Gastroesophageal sphincter (tissue), 4 donors: ENCODE data around the gene TECPR2. TPM values are rescaled to one million over a fixed set of nuclear protein-coding genes. Genes with fewer than 3 reads are reported as not detected.

Experiments used
- ATAC-seq: fragments of 150-250 bp; one replicate; pipeline ENCODE4 v1.9.1; 2016; ENCODE audit warnings: mild to moderate bottlenecking, moderate library complexity
- H3K27ac ChIP-seq, 4 donors: fragments of 200-600 bp; sonication (generic) in 3 of 4; 1 replicate in 3 of 4; 2 replicates in 1 of 4; pipeline ENCODE4 v1.5.1; 2016 to 2019
- H3K27me3 ChIP-seq: fragments of 200-600 bp; sonication (generic); one replicate; pipeline ENCODE4 v1.5.1; 2019
- H3K36me3 ChIP-seq, 2 donors: fragments of 200-600 bp; sonication (generic); one replicate each; pipeline ENCODE4 v1.5.1; 2019; ENCODE audit warnings: control low read depth in 1 of 2
- H3K4me1 ChIP-seq, 3 donors: fragments of 200-600 bp; sonication (generic); 1 replicate in 2 of 3; 2 replicates in 1 of 3; pipeline ENCODE4 v1.5.1; 2016 to 2019; ENCODE audit warnings: control low read depth in 2 of 3
- H3K4me3 ChIP-seq, 2 donors: fragments of 200-600 bp; sonication (generic); one replicate each; pipeline ENCODE4 v1.5.1; 2019; ENCODE audit warnings: mild to moderate bottlenecking in 1 of 2, moderate library complexity in 1 of 2
- H3K9me3 ChIP-seq, 3 donors: fragments of 200-600 bp; sonication (generic); one replicate each; pipeline ENCODE4 v1.5.1; 2017 to 2019; ENCODE audit warnings: control low read depth in 2 of 3
- EP300 ChIP-seq: sonication (generic); formaldehyde crosslinking; IDR thresholded peaks from one replicate; pipeline ENCODE4 v1.6.1; 2017; ENCODE audit warnings: antibody characterized with exemption, mild to moderate bottlenecking
- POLR2A ChIP-seq, 2 donors: fragments of 450-650 bp; IDR thresholded peaks; one replicate each; pipeline ENCODE4 v1.6.1; 2017; ENCODE audit warnings: antibody characterized with exemption in 2 of 2, mild to moderate bottlenecking in 2 of 2, moderate library complexity in 1 of 2
- POLR2AphosphoS5 ChIP-seq: sonication (generic); formaldehyde crosslinking; IDR thresholded peaks from one replicate; pipeline ENCODE4 v1.6.1; 2017; ENCODE audit warnings: antibody characterized with exemption
- WGBS, 2 donors: methylation state at CpG; one replicate each; pipeline ENCODE4 v1.1.5; 2018; ENCODE audit warnings: low coverage in 1 of 2; 5-methylcytosine and 5-hydroxymethylcytosine counted together
- total RNA-seq, 4 donors: library from RNA; depleted of rRNA; stranded (reverse); fragments of >200 nt; gene quantifications; one replicate each; pipeline ENCODE4 v1.1.0, GENCODE V29; 2016
- TF ChIP-seq, protein P1 (sequence below), 4 experiments: fragments of 200-600 bp in 2 of 4; fragments of 450-650 bp in 2 of 4; sonication (generic) in 1 of 4; IDR thresholded peaks; one replicate each; pipeline ENCODE4 v1.5.1; 2017 to 2019; ENCODE audit warnings: antibody characterized with exemption in 4 of 4, mild to moderate bottlenecking in 2 of 4, moderate library complexity in 2 of 4

The TECPR2 gene
- total RNA-seq, 4 donors from 2014 or later, result 26.0 to 57.2 (median 30.5) TPM

GRCh38 chr14:102509746-102510615 is 147.2 kb downstream of the TECPR2 start, which contains the start of gene ANKRD9:
Gene ANKRD9 (minus strand): TSS chr14:102509776. CDS start chr14:102507889, 1,887 bp downstream.
- TF ChIP-seq POLR2AphosphoS5 (no peak), EP300 (no peak), POLR2A (IDR thresholded peaks at IDR 0.05) (peak in 1 of 2 donors; percentile 38)
- TF ChIP-seq, protein P1, sequence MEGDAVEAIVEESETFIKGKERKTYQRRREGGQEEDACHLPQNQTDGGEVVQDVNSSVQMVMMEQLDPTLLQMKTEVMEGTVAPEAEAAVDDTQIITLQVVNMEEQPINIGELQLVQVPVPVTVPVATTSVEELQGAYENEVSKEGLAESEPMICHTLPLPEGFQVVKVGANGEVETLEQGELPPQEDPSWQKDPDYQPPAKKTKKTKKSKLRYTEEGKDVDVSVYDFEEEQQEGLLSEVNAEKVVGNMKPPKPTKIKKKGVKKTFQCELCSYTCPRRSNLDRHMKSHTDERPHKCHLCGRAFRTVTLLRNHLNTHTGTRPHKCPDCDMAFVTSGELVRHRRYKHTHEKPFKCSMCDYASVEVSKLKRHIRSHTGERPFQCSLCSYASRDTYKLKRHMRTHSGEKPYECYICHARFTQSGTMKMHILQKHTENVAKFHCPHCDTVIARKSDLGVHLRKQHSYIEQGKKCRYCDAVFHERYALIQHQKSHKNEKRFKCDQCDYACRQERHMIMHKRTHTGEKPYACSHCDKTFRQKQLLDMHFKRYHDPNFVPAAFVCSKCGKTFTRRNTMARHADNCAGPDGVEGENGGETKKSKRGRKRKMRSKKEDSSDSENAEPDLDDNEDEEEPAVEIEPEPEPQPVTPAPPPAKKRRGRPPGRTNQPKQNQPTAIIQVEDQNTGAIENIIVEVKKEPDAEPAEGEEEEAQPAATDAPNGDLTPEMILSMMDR (IDR thresholded peaks at IDR 0.05), result peak in 1 of 4 experiments; percentile 38
- 4 to 29% methylated on average over 4 to 11 of the region's 91 CpGs for WGBS, 2 donors
- Histone ChIP-seq H3K27me3 (no peaks in the 10 kb centered on the region), H3K36me3 (peaks cover 0 to 18% of the 10 kb centered on the region in 2 donors), H3K4me3 (peak within 1 kb of the TSS; percentile 46 to 64), H3K27ac (peak within 1 kb of the TSS; percentile 79 to 93 (median 91)), H3K4me1 (peaks cover 0 to 26% (median 6%) of the 10 kb centered on the region in 3 donors), H3K9me3 (no peaks in the 10 kb centered on the region)
- peak; percentile 94 for ATAC-seq

DNA sequence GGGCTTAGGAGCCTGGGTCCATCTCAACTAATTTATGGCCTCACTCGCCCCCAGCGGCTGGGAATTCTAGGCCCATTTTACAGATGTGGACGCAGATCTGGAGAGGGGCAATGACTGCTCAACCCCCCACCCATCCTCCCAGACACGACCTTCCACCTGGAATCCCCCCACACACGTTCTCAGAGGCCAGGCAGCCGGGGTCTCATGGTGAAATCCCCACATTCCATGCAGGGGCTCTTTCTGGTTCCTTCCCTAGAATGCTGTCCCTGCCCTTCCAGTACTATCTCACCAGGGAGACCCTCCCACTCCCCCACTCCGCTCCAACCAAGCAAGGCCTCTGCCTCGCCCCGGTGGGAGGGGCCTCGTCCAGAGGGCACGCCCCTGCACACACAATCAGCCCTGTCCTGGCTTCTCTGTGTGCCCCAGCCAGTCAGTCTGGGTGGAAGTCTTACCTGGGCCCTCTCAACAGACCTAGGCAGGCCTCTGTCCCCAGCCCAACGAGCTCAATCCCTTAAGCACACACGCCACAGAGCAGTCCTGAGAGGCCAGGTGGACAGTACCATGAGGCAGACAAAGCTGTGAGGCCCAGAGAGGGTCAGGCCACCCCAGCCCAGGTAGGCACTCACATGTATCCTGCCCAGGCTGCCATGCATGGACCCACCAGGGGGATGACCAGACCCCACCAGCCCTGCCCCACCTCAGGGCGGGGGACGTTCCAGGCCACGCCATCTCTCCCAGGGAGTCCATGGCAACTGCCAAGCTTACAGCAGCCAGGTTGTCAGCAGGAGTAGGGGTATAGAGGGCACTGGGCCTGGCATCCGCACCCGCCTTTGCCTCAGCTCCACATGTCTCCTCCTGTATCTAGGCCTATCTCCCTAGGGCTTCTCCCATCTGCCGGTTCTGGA is 148.1 kb downstream of the TECPR2 start:
- TF ChIP-seq POLR2AphosphoS5, result no peak
- TF ChIP-seq, protein P1 (IDR thresholded peaks at IDR 0.05), result no peak
- no peak for TF ChIP-seq POLR2A (IDR thresholded peaks at IDR 0.05)
- TF ChIP-seq EP300, result no peak
- Histone ChIP-seq H3K36me3 (peaks cover 0 to 18% of the 10 kb centered on the region in 2 donors), H3K27me3 (no peaks in the 10 kb centered on the region), H3K27ac (peak overlapping the region in 2 of 4 donors; percentile 91 to 93), H3K4me3 (peak overlapping the region in 1 of 2 donors; percentile 64), H3K4me1 (peaks cover 0 to 26% (median 6%) of the 10 kb centered on the region in 3 donors), H3K9me3 (no peaks in the 10 kb centered on the region)
- 76 to 83% methylated on average over 1 to 6 of the region's 19 CpGs for WGBS, 2 donors
- ATAC-seq, result no peak

DNA sequence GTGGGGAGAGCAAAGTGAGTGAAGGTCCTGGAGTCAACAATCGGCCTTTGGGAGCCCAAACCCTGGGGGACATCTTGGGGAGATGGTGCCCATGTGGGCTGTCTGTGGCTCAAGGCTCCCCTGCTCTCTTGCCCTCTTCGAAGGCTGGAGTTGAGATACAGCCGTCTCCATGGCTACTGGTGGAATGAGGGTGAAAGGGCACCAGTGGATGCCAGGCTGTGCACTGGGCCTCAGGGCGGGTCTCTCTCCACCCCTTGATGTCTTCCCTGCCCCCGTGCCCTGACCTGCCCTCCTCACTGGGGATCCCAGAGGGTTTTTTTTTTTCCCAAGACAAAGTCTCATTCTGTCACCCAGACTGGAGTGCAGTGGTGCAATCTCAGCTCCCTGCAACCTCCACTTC is 148.8 kb downstream of the TECPR2 start:
- ATAC-seq, result no peak
- Histone ChIP-seq H3K9me3 (no peaks in the 10 kb centered on the region), H3K4me3 (no peak overlapping the region), H3K4me1 (peaks cover 0 to 30% (median 9%) of the 10 kb centered on the region in 3 donors), H3K36me3 (peaks cover 0 to 11% of the 10 kb centered on the region in 2 donors), H3K27me3 (no peaks in the 10 kb centered on the region), H3K27ac (no peak overlapping the region)
- WGBS, 2 donors, result 85% methylated on average over 4 of the region's 5 CpGs; no CpG with 5 or more reads in 1 of the 2 donors
- TF ChIP-seq POLR2AphosphoS5 (no peak), POLR2A (IDR thresholded peaks at IDR 0.05) (no peak), EP300 (no peak)
- TF ChIP-seq, protein P1 (IDR thresholded peaks at IDR 0.05), result no peak

DNA sequence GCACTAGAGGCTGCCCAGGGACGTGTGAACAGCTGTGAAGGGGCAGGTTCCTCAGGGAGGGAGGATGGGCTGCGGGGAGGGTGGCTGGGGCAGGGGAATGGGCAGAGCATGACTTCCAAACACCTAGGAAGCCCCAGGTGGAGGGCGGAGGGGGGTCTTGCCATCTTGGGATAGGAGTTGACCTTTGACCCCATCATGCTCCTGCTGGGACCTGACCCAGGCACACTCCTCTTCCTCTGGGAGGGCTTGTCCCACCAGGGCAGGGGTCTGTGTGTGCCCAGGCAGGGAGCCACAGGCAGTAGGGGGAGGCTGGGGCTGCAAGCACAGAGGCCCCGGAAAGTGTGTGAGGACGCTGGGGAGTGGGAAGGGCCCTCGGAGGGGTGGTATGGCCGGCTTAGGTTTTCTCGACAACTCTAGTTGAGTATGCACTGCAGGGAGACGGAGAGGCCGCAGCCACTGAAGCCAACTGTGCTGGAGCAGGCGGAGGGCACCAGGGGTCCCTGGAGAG is 150.1 kb downstream of the TECPR2 start:
- 97 to 100% methylated on average over 3 to 6 of the region's 11 CpGs for WGBS, 2 donors
- H3K27me3 ChIP-seq, result no peaks in the 10 kb centered on the region
- H3K27ac ChIP-seq, result no peak overlapping the region
- ATAC-seq, result no peak
- peaks cover 0 to 39% (median 9%) of the 10 kb centered on the region in 3 donors for H3K4me1 ChIP-seq
- no peak for TF ChIP-seq POLR2A (IDR thresholded peaks at IDR 0.05)
- TF ChIP-seq, protein P1 (IDR thresholded peaks at IDR 0.05), result no peak
- no peak for TF ChIP-seq POLR2AphosphoS5
- no peak for TF ChIP-seq EP300
- H3K9me3 ChIP-seq, result no peaks in the 10 kb centered on the region
- H3K36me3 ChIP-seq, result no peaks in the 10 kb centered on the region
- H3K4me3 ChIP-seq, result no peak overlapping the region
